Stimulated activated CD4-positive, alpha-beta T cell treated with anti-CD3 and anti-CD28 coated beads, Interleukin-1b, Interleukin-23, amount 100 ng/mL, for 1 hour (primary cell): ENCODE measurements around the gene IQSEC3.
"Not testable (repeated sequence)": the region's sequence is repeated elsewhere in the genome, so short reads cannot be mapped to it uniquely, and the experiment has no call there.

ENCODE experiments used
- DNase-seq, 2 donors: peaks; one replicate each; pipeline ENCODE4 v3.0.0-alpha.2; 2020; ENCODE audit warnings: low read depth in 2 of 2

The IQSEC3 gene

DNA sequence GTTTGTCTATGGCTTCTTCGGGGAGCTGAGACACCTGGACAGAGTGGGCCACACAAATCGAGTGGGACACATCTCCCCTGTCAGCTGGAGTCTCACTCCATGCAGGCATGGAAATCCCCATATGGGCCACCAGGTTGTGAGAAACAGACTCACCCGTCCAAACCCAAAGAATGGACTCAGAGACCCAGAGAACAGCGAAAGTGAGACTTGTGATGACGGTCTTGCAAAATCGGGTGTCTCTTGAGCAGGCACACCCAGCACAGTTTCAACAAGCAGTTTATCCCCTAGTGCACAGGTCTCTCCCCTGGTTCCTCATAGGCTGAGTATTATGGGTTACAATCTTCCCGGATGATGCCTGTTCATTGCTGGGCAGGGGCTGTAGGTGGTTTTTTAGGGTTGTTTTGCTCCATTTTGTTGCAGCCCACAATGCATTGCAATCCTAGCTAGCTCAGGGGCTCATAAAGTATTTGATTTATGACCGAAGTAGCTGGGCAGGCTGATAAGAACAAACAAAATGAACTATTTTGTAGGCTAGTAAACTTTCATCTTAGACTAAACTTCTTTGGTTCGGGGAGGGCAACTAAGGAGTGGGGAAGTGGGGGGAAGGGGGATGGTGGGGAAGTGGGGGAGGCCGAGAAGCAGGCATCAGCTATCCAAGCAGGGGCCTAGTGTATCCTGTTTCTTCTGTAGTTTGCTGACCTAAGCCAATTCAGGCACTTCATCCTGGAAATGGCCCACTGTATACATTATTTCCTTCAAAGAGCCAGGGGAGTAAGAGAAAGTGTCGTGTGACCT, 45.3 kb downstream of the IQSEC3 start:
- no peak for DNase-seq

DNA sequence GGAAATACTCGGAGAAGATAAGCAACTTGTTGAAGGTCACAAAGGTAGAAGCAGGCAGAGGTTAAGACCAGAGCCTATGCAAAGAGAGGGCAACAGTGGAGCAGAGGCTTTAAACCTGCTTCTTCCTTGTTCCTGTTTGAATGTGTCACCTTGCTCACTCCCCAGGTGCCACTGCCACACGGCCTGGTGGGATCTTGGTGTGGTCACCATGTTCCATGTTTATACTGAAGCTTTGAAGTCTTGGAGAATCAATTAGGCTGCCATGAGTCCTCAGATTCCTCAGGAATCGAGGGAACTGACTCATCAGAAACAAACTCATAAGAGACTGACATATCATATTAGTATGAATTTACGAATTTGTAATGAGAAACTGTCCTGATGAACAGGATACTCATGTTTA, 46.8 kb downstream of the IQSEC3 start:
- no peak for DNase-seq

DNA sequence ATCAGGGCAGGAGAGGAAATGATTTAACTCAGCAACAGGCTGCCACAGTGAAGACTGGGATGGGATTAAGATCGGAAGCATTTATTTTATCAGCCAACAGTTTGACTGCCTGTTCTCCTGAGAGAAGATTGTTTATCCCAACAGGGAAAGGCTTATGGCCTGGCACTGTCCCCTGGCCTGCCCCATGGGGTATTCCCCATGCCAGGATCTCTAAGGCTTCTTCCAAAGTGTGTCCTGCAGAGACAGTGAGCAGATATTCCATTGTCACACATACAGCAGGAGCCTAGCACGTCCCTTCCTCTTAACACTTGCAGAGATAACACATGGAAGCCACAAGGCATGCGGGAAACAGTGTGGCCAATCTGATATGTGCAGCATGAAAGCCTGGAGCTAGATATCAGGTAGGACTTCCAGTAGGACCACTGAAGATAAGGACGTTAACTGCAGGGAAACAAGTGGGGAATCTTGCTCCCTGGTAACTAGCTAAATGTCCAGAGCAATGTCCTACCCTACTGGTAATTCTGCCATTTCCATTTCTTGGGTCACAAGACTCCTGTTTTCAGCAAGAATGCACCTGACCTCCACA, 48.2 kb downstream of the IQSEC3 start:
- DNase-seq = no peak

DNA sequence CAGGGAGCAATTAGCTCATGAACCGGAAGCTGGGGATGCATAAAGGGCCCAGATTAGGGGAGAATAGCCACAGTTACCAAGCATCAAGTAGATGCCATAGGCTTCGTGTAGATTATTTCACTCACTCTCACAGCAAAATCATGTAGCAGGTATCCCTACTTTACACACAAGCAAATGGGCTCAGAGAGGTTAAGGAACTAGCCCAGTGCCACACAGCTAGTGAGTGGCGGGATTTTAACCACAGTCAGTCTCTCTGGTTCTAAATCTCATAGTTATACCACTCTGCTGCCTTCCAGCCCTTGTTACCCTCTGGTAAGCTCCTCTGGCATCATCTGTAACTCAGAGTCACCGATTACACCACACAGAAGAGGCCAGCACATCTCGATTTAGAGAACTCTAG, 49.0 kb downstream of the IQSEC3 start:
- no peak for DNase-seq

DNA sequence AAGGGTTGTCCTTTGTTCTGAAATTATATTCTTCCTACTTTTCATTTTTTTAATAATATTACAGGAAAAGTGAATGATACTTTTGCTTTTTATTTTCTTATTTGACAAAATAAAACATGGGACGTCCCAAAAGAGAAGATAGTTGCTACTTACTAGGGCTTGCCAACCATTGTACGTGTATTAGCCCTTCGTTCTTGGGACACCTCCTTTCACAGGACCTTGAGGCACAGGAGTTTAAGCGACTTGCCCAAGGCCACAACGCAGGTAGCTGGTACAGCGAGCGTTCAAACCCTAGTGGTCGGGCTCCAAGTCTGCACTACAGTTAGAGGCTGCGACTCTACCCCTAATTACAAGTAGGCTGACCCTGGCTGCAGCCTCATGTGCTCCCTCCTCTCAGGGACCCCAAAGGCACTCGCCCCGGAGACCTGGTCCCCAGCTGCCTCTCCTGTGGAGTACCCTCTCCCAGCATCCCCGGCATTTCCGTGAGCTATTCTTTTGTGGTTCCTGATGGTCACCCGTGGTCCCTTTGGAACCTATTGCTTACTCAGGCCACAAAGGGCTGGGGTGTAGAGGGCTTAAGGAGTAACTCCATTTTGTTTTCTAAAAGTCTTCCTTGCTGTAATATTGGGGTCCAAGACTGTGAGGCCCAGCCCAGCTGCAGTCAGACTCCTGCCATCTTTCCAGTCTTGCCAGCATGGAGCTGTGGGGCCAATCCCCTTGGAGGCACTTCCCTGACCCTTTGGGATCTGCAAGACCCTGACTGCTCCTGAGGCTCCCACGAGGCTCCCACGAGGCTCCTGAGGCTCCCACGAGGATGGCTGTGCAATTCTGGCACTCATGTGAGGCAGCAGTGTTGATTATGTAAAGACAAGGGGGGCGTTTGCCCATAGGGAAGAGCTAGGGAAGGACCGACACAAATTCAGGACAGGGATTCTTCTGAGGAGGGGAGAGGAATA, 49.7 kb downstream of the IQSEC3 start:
- no peak for DNase-seq

DNA sequence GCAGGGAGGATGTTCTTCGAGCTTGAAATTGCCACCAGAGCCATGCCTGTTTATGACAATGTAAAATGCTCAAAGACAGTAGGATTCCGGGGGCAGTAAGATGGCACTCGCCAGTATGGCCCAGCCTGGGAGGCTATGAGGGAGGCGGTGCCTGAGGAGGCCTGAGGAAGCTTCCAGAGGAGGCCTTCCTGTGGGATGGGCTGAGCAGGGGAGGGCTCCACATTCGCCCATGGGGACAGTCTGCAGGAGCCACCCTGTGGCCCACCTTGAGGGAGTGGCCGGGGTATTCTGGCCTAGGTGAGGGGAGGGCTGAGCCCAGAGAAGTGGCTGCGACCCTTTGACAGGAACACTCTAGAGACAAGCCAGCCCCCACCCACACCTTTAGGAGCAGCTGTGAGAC, 50.7 kb downstream of the IQSEC3 start:
- no peak for DNase-seq

DNA sequence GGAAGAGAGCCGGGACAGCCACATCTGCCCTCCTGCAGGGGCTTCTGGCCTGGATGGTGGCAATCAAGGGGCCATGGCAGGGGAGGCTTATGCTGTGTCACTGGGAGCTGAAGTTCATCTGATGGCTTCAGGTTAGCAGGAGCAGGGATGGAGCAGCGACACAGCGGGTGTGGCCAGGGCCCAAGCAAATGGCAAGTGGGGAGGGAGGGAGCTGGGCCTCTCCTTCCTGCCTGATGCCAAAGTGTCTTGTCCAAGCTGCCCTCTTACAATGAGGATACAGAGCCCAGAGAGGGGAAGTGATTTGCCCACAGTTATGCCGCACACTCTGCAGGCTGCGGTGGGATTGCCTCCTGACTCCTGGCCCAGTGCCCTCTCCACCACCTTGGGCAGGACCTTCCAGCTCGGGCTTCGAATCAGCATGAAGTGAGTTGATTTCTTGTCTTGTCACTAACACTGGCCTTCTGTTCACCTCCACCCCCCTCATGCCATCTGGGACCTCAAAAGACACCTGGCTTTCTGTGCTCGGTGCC, 51.3 kb downstream of the IQSEC3 start:
- no peak for DNase-seq

DNA sequence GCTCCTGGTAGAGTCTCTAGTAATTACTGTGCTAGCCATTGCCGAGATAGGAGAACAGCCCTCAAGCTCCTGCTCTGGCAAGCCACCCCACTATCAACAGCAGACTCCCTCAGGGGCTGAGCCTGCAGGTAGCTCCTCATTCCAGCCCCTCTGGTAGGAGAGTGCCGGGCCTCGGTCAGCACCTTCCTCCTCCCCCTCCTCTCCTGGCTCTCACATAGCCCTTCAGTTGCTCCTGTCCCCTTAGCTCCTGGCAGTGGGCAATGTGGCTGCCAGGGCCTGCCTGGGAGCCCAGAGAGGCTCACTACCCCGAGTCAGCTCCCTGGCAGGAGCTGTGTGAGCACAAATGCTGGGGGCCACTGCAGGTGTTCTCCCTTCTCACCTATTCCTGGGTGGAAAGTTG, 52.0 kb downstream of the IQSEC3 start:
- no peak for DNase-seq

DNA sequence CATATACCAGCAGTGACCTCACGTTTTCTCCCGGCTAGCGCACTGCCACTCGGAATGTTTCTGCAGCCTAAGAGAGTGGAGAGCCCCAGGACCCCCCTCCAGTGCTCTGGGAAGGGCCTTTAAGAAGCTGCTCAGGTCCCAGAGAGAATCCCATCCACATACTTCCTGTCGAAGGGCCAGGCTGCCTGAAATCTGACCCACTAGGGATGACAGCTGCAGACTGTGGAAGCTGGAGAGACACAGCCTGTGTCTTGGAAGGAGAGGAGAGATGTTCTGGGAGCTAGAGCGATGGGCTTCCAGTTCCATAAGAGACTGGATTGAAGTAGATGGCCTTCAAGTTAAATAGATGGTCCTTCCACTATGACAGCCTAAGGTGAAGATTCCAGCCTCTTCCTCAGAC, 54.4 kb downstream of the IQSEC3 start:
- no peak for DNase-seq

DNA sequence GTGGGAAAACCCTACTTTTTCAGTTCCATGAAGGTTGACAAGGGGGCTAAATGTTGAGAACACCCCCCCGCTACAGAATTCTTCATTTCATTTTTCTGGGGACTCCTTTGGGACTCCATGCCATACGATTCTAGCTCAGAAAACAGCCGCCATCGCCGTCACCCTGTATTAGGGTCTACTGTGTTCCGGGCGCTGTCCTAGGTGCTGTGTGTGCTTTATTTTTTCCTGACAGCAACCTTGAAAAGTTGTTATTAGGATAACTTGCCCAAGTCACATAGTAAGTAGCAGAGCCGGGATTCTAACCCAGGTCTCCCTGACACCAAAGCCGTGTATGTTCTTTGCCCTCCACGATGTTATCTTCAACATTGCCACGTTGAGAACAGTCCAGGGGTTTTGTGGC, 55.1 kb downstream of the IQSEC3 start:
- DNase-seq = no peak

DNA sequence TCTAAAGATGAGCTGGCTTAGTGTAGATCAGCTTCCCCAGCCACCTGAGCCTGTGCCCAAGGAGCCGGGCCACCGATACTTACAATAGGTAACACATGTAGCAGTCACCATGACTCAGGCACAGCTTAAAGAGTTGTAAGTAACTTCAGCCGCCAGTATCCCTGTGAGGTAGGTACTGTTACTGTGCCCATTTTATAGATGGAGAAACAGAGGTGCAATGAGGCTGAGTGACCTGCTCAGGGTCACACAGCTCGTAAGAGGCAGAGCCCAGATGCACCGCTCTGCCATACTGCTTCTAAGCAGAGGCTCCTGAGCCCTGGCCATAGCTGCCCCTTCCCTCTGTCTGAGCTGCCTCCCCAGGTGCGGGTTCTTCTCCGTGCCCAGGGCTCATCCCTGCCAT, 58.5 kb downstream of the IQSEC3 start:
- no peak for DNase-seq

DNA sequence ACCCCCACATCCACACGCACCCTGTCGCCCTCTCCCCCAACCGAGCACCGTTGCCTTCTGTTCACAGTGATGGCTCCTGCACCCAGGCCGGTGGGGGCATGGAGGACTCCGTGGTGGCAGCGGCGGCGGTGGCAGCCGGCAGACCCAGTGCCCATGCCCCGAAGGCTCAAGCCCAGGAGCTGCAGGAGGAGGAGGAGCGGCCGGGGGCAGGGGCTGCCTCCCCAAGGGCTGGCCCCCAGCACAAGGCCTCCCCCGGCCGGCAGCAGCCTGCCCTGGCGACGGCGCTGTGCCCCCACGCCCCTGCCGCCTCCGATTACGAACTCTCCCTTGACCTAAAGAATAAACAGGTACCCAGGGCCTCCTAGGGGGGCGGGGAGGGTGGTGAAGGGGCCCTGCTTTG, 59.0 kb downstream of the IQSEC3 start:
- DNase-seq = no peak

DNA sequence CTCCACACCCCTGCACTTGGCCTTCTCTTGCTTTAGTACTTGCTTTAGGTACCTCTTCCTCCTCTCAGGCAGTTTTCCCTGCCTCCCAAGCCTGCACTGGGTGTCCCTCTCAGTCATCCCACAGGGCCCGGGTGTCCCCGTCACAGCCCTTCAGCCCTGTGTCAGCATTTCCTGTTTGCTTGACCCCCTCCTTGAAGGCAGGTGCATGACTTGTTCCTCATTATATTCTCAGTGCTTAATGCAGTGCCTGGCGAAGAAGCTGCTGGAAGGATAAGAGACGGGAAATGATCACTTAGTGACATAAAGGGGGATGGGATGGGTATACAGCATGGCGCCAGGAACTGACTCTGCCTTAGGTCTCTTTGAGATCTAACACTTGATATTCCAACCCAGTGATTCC, 61.5 kb downstream of the IQSEC3 start:
- no peak for DNase-seq

DNA sequence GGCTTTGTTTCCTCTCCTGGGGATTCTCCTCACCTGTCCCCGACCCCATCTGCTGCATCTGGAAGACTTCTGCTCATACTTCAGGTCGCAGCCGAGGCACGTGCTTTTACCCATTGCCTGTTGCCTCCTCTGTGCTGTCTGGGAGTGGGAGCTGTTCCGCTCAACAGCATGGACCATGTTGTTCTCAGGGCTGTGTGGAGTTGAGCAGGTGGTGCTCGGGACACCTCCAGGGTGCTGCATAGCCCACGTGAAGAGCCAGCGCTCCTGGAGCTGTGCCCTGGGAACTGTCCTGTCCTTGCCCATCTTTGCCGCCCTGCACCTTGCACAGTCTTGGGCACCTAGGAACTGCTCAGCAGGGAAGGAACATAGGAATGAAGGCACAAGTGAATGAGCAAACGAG, 62.4 kb downstream of the IQSEC3 start:
- DNase-seq = no peak

DNA sequence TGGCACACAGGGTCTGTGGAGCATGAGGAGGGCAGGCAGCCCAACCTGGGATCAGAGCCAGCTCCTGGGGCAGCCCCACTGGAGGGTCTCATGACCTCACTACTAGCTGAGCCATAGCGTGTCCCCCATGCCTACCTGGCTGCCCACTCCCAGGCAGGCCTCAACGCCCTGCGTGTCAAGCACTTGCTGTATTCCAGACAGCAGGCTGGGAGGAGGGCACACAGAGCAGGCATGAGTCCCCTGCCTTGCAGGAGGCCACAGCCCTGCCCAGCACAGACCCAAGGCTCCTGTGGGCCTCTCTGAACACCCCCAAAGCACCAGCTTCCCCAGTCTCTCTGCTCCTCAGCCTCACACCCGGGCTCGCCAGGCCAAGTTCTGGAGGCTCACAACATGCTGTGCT, 64.0 kb downstream of the IQSEC3 start:
- no peak for DNase-seq

DNA sequence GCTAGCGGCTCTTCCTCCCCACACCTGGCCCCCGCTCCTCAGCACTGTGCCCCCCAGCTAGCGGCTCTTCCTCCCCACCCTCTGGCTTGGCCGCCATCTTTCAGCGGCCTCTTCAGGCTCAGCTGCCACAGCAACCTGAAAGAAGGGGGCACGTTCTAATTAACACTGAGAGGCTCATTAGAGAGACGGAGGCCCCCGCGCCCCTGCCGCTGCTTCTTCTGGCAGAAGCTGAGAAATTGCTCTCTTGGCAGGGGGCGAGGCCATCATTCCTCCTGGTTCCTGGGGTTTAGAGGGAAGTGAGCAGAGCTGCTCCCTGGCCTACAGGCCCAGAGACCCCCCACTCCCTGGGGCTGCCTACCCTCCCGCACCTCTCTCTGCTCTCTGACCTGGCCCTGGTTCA, 64.4 kb downstream of the IQSEC3 start:
- DNase-seq = no peak

DNA sequence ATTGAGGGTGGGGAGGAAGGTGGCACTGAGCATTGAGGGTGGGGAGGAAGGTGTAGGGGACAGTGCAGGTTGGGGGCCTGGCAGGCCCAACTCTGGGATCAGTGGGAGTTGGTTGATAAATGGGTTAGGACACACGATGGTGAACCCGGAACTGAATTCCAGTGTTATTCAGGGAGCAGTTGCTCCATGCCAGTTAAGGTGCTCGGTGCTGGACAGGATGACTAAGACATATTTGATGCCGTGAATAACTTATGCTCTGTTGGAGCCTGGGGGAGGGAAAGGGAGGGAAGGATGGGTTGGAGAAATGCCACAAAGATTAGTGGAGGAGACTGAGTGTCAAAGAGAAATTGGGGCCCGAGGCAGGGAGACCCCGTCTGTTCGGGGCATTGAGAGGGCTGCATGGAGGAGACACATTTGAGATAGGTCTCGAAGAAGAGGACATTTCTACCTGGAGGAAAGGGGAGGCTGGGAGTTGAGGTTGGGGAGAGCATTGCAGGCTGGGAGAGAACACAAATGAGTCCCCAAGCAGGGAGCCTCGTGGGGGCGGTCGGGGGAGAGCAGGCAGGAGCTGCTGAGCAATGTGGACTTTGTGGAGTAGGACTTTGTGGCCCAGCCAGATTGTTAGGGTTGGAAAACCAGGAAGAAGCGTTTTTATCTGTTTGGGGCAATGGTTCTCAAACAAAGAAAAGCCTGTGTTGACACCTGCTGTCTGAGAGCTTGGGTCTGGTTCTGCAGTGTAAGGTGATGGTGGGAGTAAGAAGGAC, 65.3 kb downstream of the IQSEC3 start:
- no peak for DNase-seq

DNA sequence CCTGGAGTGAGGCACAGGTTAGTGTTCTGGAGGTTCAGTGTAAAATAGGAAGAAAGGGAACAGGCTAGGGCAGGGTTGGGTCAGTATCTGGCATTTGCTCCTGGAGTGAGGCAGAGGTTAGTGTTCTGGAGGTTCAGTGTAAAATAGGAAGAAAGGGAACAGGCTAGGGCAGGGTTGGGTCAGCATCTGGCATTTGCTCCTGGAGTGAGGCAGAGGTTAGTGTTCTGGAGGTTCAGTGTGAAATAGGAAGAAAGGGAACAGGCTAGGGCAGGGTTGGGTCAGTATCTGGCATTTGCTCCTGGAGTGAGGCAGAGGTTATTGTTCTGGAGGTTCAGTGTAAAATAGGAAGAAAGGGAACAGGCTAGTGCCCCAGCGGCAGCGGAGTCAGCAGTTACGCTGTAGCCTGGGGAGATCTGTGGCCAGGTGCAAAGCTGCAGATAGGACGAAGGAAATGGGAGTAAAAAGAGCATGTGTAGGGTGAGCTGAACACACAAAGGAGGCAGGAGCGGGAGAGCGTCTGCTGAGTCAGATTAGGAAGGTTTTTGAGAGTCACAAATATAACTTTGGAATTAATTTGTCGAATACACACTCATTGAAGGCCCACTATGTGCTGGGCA, 67.2 kb downstream of the IQSEC3 start:
- DNase-seq = not testable (repeated sequence)

DNA sequence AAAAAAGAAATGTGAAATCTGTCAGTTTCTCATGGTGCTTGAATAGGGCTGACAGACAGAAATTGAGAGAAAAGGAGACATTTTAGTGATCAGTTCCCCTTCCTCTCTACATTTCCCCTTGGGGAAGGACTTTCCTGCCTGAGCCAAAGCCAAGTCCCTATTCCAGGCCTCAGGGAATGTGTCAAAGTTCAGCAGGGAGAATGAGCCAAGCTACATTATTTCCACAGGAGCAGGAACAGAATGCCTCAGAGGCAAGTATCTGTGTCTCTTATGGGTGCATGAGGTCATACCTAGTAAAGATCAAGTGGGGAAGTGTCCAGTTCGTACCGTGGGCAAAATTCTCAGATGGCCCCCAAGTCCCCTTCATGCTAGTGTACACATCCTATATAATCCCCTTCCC, 68.6 kb downstream of the IQSEC3 start:
- no peak for DNase-seq

DNA sequence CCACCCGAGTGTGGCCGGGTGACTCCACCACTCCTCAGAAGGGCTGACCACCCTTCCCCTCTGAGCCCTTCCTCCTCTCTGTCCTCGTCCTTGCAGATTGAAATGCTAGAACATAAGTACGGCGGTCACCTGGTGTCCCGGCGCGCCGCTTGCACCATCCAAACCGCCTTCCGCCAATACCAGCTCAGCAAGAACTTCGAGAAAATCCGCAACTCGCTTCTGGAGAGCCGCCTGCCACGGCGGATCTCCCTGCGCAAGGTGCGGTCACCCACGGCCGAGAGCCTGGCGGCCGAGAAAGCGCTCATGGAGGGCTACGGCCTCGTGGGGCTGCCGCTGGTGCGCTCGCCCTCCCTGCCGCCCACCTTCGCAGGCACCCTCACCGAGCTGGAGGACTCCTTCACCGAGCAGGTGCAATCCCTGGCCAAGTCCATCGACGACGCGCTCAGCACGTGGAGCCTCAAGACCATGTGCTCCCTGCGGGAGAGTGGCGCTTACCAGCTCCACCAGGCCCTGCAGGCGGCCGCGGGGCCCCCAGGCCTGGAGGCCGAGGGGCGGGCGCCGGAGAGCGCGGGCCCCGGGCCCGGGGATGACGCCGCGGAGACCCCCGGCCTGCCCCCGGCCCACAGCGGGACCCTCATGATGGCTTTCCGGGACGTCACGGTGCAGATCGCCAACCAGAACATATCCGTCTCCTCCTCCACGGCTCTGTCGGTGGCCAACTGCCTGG, 71.8 kb downstream of the IQSEC3 start:
- no peak for DNase-seq
